Measurements from ENCODE around the gene ZSCAN18. TPM values are rescaled to one million over a fixed set of nuclear protein-coding genes. Genes with fewer than 3 reads are reported as not detected.

ZSCAN18 gene
- total and polyA plus RNA-seq, 2 experiments from 2014 or later = 127 to 243 TPM

- Histone ChIP-seq H3K27ac (no peak overlapping the region), H3K4me1 (ENCODE audit: low read depth) (no peaks in the 10 kb centered on the region), H3K9me3 (ENCODE audit: low read depth) (no peaks in the 10 kb centered on the region), H3K27me3 (no peaks in the 10 kb centered on the region), H3K4me3 (no peak overlapping the region), H3K36me3 (no peaks in the 10 kb centered on the region)
- TF ChIP-seq CTCF (IDR thresholded peaks at IDR 0.05; ENCODE audit: low read depth, low read length) = no peak
- DNase-seq (ENCODE audit: low read depth in 1 of 2, low spot score in 1 of 2) = no peak
These were observed 9.9 kb upstream of the ZSCAN18 start for GRCh38 chr19:58107778-58108545.

DNA sequence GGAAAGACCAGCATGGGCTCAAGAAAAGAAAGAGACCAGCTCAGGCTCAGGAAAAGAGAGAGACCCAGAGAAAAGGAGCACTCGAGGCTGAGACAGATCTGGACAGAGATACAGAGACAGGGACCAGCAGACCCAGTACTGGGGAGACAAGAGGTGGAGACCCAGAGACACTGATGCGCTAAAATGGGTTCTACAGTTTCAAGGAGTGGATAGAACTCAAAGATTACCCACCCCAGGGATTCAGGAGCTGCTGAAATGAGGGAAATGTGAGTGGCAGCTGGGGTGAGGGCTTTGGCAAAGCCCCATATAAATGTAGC, 609 bp upstream of the ZSCAN18 start:
- Histone ChIP-seq H3K4me3 (peak overlapping the region; percentile 69), H3K4me1 (ENCODE audit: low read depth) (no peaks in the 10 kb centered on the region), H3K27me3 (no peaks in the 10 kb centered on the region), H3K9me3 (ENCODE audit: low read depth) (no peaks in the 10 kb centered on the region), H3K36me3 (no peaks in the 10 kb centered on the region), H3K27ac (peak overlapping the region; percentile 74)
- TF ChIP-seq CTCF (IDR thresholded peaks at IDR 0.05; ENCODE audit: low read depth, low read length) = no peak
- no peak for DNase-seq (ENCODE audit: low read depth in 1 of 2, low spot score in 1 of 2)

GRCh38 chr19:58097349-58097748, 682 bp downstream of the ZSCAN18 start:
- peak overlapping the region; percentile 69 for H3K4me3 ChIP-seq
- no peak for DNase-seq (ENCODE audit: low read depth in 1 of 2, low spot score in 1 of 2)
- no peaks in the 10 kb centered on the region for H3K27me3 ChIP-seq
- H3K36me3 ChIP-seq = no peaks in the 10 kb centered on the region
- H3K27ac ChIP-seq = no peak overlapping the region
- no peak for TF ChIP-seq CTCF (IDR thresholded peaks at IDR 0.05; ENCODE audit: low read depth, low read length)
- no peaks in the 10 kb centered on the region for H3K4me1 ChIP-seq (ENCODE audit: low read depth)
- H3K9me3 ChIP-seq (ENCODE audit: low read depth) = no peaks in the 10 kb centered on the region

DNA sequence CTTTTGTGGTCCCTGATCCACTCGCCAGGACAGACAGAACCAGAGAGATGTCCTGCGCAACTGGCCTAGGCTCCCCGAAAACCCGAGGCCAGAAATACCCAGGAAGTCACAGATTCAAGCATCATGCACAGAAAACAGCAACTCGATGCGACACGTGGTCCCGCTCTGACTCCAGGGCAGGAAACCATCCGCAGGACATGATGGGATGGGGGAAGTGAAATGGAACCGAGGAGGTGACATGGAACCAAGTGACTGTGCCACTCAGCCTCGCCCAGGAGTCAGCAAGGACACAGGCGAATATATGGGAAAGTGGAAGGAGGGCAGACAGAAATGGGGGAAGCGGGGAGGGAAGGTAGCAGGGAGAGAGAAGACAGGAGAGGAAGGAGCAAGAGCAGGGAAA, 1.1 kb downstream of the ZSCAN18 start:
- H3K4me1 ChIP-seq (ENCODE audit: low read depth) = no peaks in the 10 kb centered on the region
- no peaks in the 10 kb centered on the region for H3K36me3 ChIP-seq
- no peak for TF ChIP-seq CTCF (IDR thresholded peaks at IDR 0.05; ENCODE audit: low read depth, low read length)
- H3K27me3 ChIP-seq = no peaks in the 10 kb centered on the region
- no peaks in the 10 kb centered on the region for H3K9me3 ChIP-seq (ENCODE audit: low read depth)
- H3K27ac ChIP-seq = no peak overlapping the region
- H3K4me3 ChIP-seq = peak overlapping the region; percentile 69
- DNase-seq (ENCODE audit: low read depth in 1 of 2, low spot score in 1 of 2) = no peak

DNA sequence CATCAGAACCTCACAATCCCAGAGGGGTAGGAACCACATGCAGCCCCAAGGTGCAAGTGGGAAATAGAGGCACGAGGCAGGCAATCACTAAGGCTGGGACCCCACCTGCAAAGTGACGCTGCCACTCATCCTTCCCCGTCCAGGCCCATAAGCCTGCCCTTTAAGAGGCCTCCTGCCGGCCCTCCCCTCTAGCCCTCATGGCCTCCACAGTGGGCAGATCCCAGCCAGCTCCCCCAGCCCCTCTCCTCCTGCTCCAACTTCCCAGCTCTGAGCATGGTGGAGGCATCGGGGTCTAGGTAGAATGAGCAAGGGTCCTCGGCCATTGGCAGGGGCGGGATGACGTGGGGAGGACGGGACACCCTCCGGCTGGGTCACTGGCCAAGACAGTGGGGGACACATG, 2.7 kb downstream of the ZSCAN18 start:
- DNase-seq (ENCODE audit: low read depth in 1 of 2, low spot score in 1 of 2) = no peak
- Histone ChIP-seq H3K9me3 (ENCODE audit: low read depth) (no peaks in the 10 kb centered on the region), H3K4me1 (ENCODE audit: low read depth) (no peaks in the 10 kb centered on the region), H3K4me3 (no peak overlapping the region), H3K27me3 (no peaks in the 10 kb centered on the region), H3K27ac (no peak overlapping the region), H3K36me3 (no peaks in the 10 kb centered on the region)
- no peak for TF ChIP-seq CTCF (IDR thresholded peaks at IDR 0.05; ENCODE audit: low read depth, low read length)
